Neural crest cell (in vitro differentiated cells): ENCODE measurements around the gene TTLL5. TPM values are rescaled to one million over a fixed set of nuclear protein-coding genes. Genes with fewer than 3 reads are reported as not detected.

Experiments used
- DNase-seq: peaks from one replicate; pipeline ENCODE4 v3.0.0; 2021; ENCODE audit warnings: low read depth, mixed read lengths, low spot score
- H3K27ac Mint-ChIP-seq: one replicate; pipeline ENCODE4 v1.8.0; 2021; ENCODE audit warnings: mild to moderate bottlenecking, mixed read lengths; ENCODE audit not compliant: unreplicated experiment
- H3K27me3 Mint-ChIP-seq: 2 replicates; pipeline ENCODE4 v1.8.0; 2021; ENCODE audit warnings: low read depth, mild to moderate bottlenecking, mixed read lengths
- H3K36me3 Mint-ChIP-seq: 2 replicates; pipeline ENCODE4 v1.8.0; 2021; ENCODE audit warnings: low read depth, mild to moderate bottlenecking, mixed read lengths
- H3K4me1 Mint-ChIP-seq: 2 replicates; pipeline ENCODE4 v1.8.0; 2021; ENCODE audit warnings: mixed read lengths
- H3K4me3 Mint-ChIP-seq: one replicate; pipeline ENCODE4 v1.8.0; 2021; ENCODE audit warnings: mild to moderate bottlenecking, mixed read lengths
- H3K9me3 Mint-ChIP-seq: 2 replicates; pipeline ENCODE4 v1.8.0; 2021; ENCODE audit warnings: mixed read lengths
- CTCF ChIP-seq: fragments of 200-600 bp; sonication (generic); conservative IDR thresholded peaks from 2 replicates; pipeline ENCODE4 v1.5.0; 2021; ENCODE audit warnings: antibody characterized with exemption, mild to moderate bottlenecking
- total RNA-seq: library from RNA; stranded (reverse); gene quantifications from 2 replicates; pipeline ENCODE4 v1.2.1, GENCODE V29; 2021

The TTLL5 gene
- total RNA-seq, 1 donor from 2014 or later, result 55.7 TPM

- Mint-ChIP-seq H3K9me3 (peaks cover 2% of the 10 kb centered on the region), H3K27me3 (no peaks in the 10 kb centered on the region), H3K4me1 (peaks cover 10% of the 10 kb centered on the region), H3K27ac (no peak overlapping the region), H3K4me3 (no peak overlapping the region), H3K36me3 (peaks cover 17% of the 10 kb centered on the region)
- DNase-seq, result no peak
- peak; percentile 36 for TF ChIP-seq CTCF
Observed at GRCh38 chr14:75926431-75927115, 265.5 kb downstream of the TTLL5 start.

GRCh38 chr14:75927564-75928087 is 266.6 kb downstream of the TTLL5 start:
- Mint-ChIP-seq H3K4me3 (no peak overlapping the region), H3K27ac (peak overlapping the region; percentile 54), H3K27me3 (no peaks in the 10 kb centered on the region), H3K36me3 (peaks cover 14% of the 10 kb centered on the region), H3K9me3 (peaks cover 2% of the 10 kb centered on the region), H3K4me1 (peaks cover 10% of the 10 kb centered on the region)
- no peak for DNase-seq
- no peak for TF ChIP-seq CTCF

GRCh38 chr14:75928690-75929181 is 267.7 kb downstream of the TTLL5 start:
- no peak overlapping the region for H3K4me3 Mint-ChIP-seq

GRCh38 chr14:75933712-75934296 is 272.8 kb downstream of the TTLL5 start:
- Mint-ChIP-seq H3K4me1 (peaks cover 6% of the 10 kb centered on the region), H3K27ac (no peak overlapping the region), H3K36me3 (no peaks in the 10 kb centered on the region), H3K4me3 (no peak overlapping the region), H3K9me3 (no peaks in the 10 kb centered on the region), H3K27me3 (no peaks in the 10 kb centered on the region)
- DNase-seq, result no peak
- TF ChIP-seq CTCF, result no peak

More at GRCh38 chr14:75928690-75929181, 267.7 kb downstream of the TTLL5 start:
- H3K27me3 Mint-ChIP-seq, result no peaks in the 10 kb centered on the region
- H3K36me3 Mint-ChIP-seq, result peaks cover 7% of the 10 kb centered on the region
- peaks cover 10% of the 10 kb centered on the region for H3K4me1 Mint-ChIP-seq
- no peak for TF ChIP-seq CTCF
- peak overlapping the region; percentile 46 for H3K27ac Mint-ChIP-seq
- peaks cover 2% of the 10 kb centered on the region for H3K9me3 Mint-ChIP-seq
- no peak for DNase-seq

GRCh38 chr14:75934998-75935628 is 274.1 kb downstream of the TTLL5 start:
- peaks cover 6% of the 10 kb centered on the region for H3K4me1 Mint-ChIP-seq
- no peak overlapping the region for H3K27ac Mint-ChIP-seq
- H3K4me3 Mint-ChIP-seq, result no peak overlapping the region
- no peak for DNase-seq
- no peaks in the 10 kb centered on the region for H3K27me3 Mint-ChIP-seq
- H3K9me3 Mint-ChIP-seq, result no peaks in the 10 kb centered on the region
- no peak for TF ChIP-seq CTCF
- no peaks in the 10 kb centered on the region for H3K36me3 Mint-ChIP-seq
